DMS114 treated with DMSO at 0.1 percent for 48 hours (cell line): Measurements from ENCODE around the gene IQSEC3.

Source experiments
- DNase-seq: peaks from one replicate; lab custom pipeline; 2025; ENCODE audit not compliant: unreplicated experiment; lab: John Stamatoyannopoulos, UW

The IQSEC3 gene

DNA sequence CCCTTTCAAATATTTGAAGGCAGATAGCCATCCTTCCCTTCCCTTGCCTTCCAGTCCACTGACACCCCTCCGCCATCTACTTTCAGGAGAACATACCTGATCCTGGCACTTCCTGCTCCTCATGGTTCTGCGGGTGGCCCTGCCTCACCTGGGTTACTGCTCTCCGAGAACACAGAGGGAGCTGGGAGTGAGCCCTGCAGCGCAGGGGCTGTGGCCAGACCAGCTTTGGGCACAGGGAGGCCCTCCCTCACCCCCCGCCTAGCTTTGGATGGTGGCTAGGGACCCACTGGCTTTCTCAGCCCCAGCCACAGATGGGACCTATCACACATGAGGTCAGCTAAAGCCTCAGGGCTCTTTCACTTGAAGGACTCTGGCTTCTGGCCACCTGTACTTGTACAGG lies 12.4 kb downstream of the IQSEC3 start:
- DNase-seq = no peak

DNA sequence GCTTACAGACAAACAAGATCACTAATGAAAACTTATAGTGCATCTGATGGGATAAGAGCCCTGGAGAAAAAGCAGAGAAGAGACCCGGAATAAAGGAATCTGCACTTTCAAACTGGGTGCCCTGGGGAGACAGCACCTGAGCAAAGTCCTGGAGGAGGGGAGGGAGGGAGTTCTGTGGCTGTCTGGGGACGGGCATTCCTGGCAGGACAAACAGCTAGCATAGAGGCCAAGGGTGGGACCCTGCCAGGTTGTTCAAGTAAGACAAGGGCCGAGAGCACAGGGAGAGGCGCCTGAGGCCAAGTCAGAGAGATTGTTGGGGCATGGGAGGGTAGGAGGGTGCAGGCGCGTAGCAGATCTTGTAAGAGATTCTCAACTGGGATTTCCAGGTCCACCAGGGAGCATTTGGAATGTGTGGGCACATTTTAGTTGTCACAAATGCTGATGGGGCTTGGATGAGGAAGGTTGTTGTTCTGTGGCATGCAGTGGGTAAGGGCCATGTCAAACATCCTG lies 14.2 kb downstream of the IQSEC3 start:
- no peak for DNase-seq

DNA sequence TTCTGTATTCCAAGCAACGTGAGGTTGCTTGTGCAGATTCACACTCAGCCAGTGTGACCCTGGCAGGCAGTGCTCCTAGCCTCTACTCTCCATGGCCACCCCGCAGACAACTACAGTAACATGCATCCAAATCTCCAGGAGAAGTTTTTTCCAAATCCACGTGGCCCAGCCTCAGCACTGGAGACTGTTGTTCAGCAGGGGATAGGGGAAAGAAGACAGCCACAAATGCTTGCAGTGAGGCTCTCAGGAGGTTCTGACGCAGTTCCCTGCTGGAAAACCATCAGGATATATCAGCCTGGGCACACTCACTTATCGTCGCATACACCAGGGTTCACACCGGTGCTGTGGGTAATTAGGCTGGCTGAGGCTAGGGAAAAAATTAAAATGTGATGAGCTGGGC lies 16.2 kb downstream of the IQSEC3 start:
- DNase-seq = no peak

DNA sequence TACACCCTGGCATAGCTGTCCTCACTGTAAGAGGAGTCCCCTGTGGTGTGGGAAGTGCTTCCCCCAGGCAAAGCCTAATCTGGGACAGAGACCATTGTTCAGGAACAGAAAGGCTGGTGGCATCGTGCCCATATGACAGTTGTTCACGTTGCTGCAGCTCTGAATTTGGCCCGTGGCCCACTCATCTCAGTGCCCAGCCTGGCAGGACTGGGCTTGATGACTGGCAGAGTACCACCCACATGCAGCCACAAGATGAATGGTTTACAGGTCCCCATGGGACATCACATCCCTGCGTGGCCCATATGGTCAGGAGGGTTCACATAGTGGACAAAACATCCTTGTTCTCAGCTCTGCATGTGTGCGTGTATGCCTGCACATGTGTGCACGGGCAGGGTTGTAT lies 17.5 kb downstream of the IQSEC3 start:
- DNase-seq = no peak

DNA sequence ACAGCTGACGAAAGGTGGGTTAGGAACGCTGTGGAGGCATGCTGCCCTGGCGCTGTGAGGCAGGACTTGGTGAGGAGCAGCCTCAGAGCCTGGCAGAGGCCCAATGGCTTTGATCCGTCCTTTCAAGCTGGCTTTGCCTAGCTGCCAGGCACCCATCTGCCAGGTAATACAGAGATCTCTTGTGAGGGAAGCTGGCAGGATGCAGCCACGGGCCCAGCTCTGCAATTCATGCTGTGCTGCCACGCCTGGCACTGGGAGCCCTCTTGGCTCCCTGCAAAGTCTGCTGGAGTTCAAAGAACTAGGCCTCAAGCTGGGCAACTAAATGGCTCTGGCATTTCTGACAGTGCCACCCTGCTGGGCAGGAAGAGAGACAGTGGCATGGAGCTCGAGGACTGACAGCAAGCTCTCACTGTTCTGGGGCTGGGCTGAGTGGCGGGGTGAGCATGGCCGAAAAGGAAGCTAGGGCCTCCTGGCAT lies 18.7 kb downstream of the IQSEC3 start:
- no peak for DNase-seq

DNA sequence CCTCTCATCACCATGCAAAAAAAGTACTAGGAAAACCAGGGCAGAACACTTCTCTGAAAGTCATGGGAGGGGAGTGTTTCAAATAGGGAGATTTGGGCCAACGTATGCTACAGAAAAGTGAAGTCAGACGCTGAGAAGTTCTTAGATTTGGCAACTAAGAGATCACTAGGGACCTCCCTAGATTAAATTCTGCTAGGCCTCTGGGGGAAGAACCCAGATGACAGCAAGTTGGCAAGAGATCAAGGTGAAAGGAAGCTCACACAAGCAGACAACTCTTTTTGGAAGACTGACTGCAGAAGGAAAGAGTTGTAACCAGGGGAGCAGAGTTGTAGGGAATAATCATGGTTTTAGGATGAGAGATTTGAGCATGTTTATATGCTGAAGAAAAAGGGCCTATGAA lies 20.7 kb downstream of the IQSEC3 start:
- no peak for DNase-seq

DNA sequence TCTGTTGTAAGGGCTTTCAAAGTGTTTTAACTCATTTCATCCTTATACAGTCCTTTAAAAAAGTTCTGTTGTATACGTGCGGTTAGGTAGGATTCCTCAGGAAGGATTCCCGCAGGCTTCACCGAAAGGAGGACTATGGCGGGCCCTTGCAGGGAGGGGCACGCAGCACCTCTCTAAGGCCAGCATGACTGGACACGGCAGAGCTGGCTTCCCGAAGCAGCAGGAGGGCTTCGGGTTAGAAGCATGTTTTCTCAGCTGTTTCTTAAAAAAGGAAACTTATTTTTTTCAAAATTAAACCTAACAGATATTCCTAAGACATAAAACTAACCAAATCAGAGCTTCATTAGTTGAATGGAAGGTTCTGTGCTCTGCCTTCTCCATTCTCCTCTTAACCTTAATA lies 21.3 kb downstream of the IQSEC3 start:
- no peak for DNase-seq

DNA sequence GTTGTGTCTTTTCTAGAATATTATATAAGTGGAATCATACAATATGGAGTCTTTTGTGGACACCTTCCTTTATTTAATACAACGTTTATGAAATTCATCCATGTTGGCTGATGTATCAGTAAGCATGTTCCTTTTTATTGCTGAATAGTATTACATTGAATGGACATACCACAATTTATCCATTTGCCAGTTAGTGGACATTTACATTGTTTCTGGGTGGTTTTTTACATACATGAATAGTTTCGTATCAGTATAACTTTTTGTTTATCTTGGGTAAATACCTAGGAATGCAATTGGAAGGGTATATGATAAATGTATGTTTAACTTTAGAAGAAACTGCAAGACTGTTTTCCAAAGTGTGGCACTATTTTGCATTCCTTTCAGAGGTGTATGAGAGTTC lies 23.1 kb downstream of the IQSEC3 start:
- no peak for DNase-seq

DNA sequence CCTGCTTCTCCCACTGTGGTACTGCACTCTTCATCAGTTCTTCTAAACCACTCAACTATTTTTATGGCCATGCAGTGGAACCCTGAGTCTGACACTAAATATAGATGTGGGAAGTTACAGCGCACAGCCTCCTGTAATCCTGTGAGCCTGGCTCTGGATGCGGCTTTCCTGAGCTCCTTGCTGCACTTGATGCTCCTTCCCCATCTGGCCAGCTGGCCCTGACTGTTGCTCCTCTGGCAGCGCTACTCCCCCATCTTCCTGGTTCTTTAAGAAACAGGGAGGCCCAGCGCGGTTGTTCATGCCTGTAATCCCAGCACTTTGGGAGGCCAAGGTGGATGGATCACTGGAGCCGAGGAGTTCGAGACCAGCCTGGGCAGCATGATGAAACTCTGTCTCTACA lies 24.6 kb downstream of the IQSEC3 start:
- no peak for DNase-seq

DNA sequence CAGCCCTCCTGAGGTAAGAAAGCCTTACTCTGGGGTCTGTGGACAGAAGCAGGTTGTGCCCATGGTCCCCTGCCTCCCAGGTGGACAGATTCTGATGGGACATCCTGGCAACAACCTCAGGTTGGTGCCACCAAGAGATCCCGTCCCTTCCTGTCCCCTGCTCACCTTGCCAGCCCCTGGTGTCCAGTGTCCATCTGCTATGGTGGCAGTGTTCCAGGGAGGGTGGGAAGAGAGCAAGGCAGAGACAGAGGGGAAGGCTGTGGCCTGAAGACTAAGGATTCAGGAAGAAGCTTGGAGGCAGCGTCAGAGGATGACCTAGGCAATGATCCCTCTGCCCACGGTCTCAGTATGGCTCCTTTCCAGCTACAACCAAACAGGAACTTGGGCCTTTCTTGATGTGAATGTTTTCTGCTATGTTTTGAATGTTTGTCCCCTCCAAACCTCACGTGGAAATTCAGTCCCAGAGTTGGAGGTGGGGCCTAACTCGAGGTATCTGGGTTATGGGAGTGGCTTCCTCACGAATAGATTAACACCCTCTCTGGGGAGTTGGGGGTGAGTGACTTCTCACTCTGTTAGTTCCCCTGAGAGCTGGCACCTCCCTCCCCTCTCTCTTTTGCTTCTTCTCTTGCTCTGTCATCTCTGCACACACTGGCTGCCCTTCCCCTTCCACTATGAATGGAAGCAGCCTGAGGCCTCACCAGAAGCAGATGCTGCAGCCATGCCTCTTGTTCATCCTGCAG lies 26.9 kb downstream of the IQSEC3 start:
- DNase-seq = no peak

DNA sequence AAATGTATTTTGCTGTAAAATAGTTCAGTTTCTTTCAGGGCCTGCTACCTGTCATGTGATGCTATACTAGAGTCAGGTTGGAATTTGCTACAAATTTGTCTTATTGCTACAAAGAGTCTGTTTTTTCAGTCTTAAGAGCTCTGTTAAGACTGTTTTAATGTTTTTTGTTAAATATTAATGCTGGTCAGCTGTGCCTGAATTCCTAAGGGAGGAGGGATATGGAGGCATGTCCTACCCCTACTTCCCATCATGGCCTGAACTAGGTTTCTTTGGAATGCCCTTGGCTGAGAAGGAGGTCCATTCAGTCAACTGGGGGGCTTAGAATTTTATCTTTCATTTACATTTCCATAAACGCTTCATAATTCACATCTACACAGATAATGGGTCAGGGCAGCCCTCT lies 30.0 kb downstream of the IQSEC3 start:
- no peak for DNase-seq

DNA sequence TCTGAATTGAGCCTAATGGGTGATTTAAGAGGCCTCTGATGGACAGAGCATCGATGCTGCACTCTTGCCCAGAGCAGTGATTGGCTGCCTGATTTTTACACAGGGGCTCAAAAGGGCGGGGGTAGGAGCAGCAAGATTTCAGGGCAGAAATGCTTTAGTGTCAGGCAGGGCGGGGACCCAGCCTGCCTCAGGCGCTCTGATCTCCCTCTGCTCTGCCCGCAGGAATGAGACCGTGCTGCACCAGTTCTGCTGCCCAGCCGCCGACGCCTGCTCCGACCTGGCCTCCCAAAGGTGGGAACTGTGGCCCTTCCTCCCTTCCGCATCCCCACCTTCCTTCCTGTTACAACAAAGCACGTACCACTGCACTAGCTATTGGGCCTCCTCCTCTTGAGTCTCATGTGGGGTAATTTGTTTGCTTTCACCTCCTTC lies 32.4 kb downstream of the IQSEC3 start:
- DNase-seq = no peak

DNA sequence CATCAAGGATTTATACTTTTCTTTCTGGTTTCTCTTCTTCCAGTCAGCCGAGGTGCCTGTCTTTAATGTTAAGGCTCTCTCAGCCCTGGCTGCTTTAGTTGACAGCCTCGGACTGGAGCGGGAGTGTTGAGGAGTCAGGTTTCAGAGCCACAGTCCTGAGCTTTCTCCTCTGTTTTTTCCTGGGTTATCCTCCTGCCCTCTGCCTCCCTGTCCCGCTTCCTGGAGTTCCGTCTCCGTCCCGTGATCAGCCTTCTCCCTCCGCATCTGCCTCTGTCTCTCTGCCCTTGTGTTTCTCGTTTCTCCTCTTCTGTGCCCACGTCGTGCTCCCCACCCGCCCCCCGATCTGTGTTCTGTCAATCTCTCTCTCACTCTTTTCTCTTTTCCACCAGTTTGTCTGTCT lies 33.0 kb downstream of the IQSEC3 start:
- DNase-seq = no peak

DNA sequence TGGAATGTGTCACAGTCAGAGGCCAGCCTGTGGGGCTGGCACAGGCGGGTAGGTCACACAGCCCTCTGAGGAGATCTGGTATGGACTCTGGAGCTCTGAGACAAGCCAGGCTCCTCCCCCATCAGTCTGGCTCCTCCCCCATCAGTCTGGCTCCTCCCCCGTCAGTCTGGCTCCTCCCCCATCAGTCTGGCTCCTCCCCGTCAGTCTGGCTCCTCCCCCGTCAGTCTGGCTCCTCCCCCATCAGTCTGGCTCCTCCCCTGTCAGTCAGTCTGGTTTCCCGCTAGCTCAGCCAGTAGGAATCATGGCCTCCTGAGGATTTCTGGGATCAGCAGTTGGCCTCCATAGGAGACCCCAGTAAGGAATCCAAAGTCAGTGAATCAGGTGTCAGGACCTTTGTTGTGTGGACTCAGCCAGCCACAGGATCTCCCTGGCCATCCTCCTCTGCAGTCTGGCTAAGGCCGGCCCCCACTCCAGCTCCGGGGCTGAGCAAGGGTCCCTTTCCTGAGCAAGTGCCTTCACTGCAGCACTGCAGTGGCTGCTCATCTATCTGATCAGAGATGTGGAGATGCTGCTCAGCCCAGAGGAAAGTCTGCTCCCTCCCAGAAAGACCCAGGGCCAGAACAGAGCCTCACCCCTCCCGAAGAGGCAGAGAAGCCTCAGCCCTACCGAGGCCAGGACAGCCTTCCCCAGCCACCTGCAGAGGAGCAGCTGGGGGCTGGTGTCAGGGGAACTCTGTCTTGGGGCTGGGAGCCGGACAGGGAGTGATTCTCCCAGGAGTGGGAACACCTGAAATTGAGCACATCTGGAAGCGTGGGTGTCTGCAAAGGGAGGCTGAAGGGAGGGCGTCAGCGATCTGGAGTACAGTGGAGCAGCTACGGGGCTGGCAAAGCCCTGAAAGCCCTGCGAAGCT lies 35.7 kb downstream of the IQSEC3 start:
- DNase-seq = no peak

DNA sequence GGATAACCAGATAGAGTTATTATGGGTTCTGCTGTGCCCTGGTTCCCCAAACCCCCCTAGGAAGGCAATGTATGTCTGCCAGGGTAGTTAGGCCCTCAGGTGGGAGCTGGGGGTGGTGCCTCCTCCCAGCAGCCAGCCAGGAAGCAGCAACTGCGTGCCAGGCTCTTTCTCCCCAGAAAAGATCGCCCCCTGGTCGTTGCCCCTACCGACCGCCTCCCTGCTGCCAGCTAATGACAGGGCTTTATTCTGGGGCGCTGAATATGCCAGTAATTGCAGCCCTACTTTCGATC lies 36.3 kb downstream of the IQSEC3 start:
- DNase-seq = no peak

DNA sequence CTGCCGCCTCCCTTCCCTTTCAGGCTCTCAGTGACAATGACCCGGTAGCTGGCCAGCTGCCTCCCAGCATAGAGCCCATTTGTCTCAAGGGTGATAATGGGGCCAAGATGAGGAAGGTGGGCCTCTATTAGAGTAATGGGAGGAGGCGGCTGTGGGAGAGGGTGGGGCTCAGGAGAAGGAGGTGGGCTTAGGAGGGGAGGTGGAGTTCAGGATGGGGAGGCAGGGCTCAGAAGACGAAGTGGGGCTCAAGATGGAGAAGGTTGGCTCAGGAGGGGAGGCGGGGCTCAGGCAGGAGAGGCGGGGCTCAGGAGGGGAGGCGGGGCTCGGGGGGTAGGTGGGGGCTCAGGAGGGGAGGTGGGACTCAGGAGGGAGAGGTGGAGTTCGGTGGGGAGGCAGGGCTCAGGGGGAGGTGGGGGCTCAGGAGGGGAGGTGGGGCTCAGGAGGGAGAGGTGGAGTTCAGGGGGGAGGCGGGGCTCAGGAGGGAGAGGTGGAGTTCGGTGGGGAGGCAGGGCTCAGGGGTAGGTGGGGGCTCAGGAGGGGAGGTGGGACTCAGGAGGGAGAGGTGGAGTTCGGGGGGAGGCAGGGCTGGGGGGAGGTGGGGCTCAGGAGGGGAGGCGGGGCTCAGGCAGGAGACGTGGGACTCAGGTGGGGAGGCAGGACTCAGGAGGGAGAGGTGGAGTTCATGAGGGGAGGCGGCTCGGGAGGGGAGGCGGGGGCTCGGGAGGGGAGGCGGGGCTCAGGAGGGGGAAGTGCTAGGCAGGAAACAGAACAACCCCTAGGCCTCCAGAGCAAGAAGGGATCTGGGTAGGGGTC lies 36.8 kb downstream of the IQSEC3 start:
- no peak for DNase-seq

DNA sequence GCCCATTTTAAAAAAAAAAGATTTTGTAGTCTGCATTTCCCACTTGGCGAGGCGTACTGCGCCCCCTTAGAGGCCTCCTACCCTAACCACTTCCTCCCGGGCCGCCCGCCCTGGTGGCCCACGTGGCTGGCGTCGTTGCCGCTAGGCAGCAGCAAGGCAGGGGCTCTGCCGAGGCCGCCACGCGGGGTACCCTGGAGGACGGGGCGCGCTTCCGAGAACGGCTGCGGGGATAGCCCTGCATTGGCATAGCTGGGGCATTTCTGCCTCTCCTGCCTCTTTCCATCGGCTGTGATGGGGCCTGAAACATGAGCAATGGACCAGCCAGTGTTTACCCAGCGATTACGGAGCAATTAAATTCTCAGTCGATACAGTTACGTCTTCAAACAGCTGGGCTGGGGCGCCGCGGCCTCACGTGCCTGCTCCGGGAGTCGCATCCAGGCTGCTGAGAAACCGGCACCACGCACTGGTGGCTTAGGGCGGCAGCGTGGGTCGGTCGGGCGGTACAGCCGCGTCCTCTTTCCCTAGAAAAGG lies 38.0 kb downstream of the IQSEC3 start:
- DNase-seq = no peak

DNA sequence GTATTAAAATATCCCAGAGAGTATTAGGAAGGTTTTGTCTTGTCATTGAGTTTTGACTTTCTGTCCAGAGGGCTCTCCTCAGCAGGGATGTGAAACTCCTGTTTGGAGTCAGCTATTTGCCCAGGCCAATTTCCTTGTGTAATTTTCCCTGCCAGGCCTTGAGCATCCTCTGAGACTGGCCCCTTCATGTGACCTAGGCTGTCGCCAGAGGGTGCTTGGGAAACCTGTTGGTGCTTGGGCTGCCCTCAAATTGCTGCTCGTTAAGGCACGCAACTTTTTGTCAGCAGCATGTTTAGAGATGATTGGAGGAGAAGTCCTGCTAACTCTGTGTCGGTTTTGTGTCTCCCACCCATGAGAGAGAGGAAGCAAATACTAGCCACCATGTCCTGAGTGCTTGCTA lies 39.1 kb downstream of the IQSEC3 start:
- DNase-seq = no peak

DNA sequence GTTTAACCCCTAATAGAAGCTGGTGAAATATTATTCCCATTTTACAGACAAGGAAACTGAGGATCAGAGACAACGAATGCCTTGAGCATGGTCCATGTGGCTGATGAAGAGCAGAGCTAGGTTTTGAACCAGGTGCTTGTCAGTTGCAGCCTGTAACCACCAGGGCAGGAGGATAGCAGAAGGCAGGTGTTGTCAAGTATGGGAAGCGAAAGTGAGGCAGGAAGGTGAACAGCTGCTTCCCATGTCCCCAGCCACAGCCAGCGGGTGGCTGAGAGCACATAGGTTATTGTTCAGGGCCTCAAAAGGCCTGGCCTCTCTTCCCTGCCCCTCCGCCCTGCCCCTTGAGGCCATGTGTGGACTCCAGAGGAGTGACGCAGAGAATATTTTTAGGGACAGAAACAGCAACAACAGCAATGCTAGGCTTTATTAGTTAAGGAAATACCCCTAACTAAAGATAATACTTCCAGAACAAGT lies 39.6 kb downstream of the IQSEC3 start:
- DNase-seq = no peak

DNA sequence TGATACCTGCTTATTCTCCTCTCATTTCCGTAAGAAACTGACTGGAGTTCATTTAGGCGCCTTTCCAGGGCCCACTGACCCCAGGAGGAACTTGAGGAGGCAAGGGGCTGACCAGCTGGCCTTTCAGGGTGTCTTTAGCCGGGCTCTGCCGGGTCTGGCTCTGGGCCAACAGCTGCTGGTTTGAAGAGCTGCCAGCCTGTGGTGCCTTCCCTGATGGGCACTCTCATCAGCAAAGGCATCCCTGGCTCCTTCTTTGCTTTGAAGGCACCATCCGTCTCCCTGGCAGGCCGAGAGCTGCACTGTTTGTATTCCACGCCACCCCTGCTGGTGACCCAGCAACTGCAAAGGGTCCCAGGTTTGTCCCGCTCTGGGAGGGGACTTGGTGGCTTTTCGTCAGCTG lies 42.0 kb downstream of the IQSEC3 start:
- no peak for DNase-seq

DNA sequence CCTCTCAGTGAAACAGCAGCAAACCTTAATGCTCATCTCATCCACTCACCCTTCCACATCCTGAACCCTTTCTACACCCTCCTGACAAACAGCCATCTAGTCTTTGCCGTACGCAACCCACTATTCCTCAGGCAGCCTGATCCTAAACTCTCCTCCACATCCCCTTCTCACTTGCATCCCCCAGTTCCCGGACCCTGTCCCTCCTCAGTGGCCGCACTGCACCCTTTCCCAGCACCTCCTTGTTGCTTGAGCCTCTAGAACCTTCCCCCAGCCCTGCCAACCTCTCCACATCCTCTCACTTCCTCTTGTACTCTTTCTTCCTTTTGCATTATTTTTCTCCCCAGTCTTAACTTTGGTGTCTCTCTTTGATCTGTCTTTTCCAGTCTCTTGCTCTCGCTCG lies 42.9 kb downstream of the IQSEC3 start:
- no peak for DNase-seq
